GM12872 (cell line): ENCODE results near the gene AGPAT3.

Experiments used
- CTCF ChIP-seq: IDR thresholded peaks from 3 replicates; pipeline ENCODE4 v1.5.1; 2011; ENCODE audit warnings: low read depth, mild to moderate bottlenecking, low read length, moderate library complexity; ENCODE audit not compliant: insufficient read depth

Gene AGPAT3

GRCh38 chr21:43892984-43893535 lies 28.0 kb downstream of the AGPAT3 start:
- no peak for TF ChIP-seq CTCF

- no peak for TF ChIP-seq CTCF
Observed at GRCh38 chr21:43893536-43894205, 28.6 kb downstream of the AGPAT3 start.

GRCh38 chr21:43894206-43894577 lies 29.2 kb downstream of the AGPAT3 start:
- TF ChIP-seq CTCF: no peak

- TF ChIP-seq CTCF: no peak
Observed at GRCh38 chr21:43895196-43895595, 30.2 kb downstream of the AGPAT3 start.

- no peak for TF ChIP-seq CTCF
Observed at GRCh38 chr21:43899307-43900077, 34.5 kb downstream of the AGPAT3 start.

GRCh38 chr21:43900078-43900385 lies 35.0 kb downstream of the AGPAT3 start:
- TF ChIP-seq CTCF: no peak

- TF ChIP-seq CTCF: no peak
Observed at GRCh38 chr21:43900690-43901089, 35.7 kb downstream of the AGPAT3 start.
